GM18519 (cell line): ENCODE data around the gene PTPN13.
"Not testable (repeated sequence)": the region's sequence is repeated elsewhere in the genome, so short reads cannot be mapped to it uniquely, and the experiment has no call there.

Experiments
- ATAC-seq: cut with Tn5 transposase; IDR thresholded peaks from one replicate; pipeline ENCODE4 v1.9.1; 2021; ENCODE audit warnings: mild to moderate bottlenecking, moderate library complexity; ENCODE audit not compliant: unreplicated experiment, low FRiP score

Gene PTPN13

GRCh38 chr4:86631166-86631565 is 37.1 kb downstream of the PTPN13 start:
- ATAC-seq: no peak

- no peak for ATAC-seq
Observed at GRCh38 chr4:86633854-86634253, 39.7 kb downstream of the PTPN13 start.

- ATAC-seq: no peak
Observed at GRCh38 chr4:86640469-86640868, 46.4 kb downstream of the PTPN13 start.

- ATAC-seq: no peak
Observed at GRCh38 chr4:86641516-86642090, 47.5 kb downstream of the PTPN13 start.

GRCh38 chr4:86644892-86645291 is 50.8 kb downstream of the PTPN13 start:
- ATAC-seq: no peak

GRCh38 chr4:86652332-86652932 is 58.3 kb downstream of the PTPN13 start:
- no peak for ATAC-seq

- no peak for ATAC-seq
Observed at GRCh38 chr4:86653237-86653865, 59.2 kb downstream of the PTPN13 start.

- not testable (repeated sequence) for ATAC-seq
Observed at GRCh38 chr4:86656781-86657180, 62.7 kb downstream of the PTPN13 start.

- ATAC-seq: no peak
Observed at GRCh38 chr4:86657382-86657781, 63.3 kb downstream of the PTPN13 start.

- ATAC-seq: no peak
Observed at GRCh38 chr4:86657910-86658309, 63.8 kb downstream of the PTPN13 start.

- no peak for ATAC-seq
Observed at GRCh38 chr4:86660401-86660800, 66.3 kb downstream of the PTPN13 start.

- ATAC-seq: no peak
Observed at GRCh38 chr4:86661006-86661405, 66.9 kb downstream of the PTPN13 start.

GRCh38 chr4:86661418-86661817 is 67.3 kb downstream of the PTPN13 start:
- no peak for ATAC-seq

GRCh38 chr4:86664959-86665358 is 70.8 kb downstream of the PTPN13 start:
- ATAC-seq: no peak

GRCh38 chr4:86670298-86670697 is 76.2 kb downstream of the PTPN13 start:
- no peak for ATAC-seq

- no peak for ATAC-seq
Observed at GRCh38 chr4:86670756-86671155, 76.6 kb downstream of the PTPN13 start.

GRCh38 chr4:86675548-86675947 is 81.4 kb downstream of the PTPN13 start:
- ATAC-seq: no peak

- no peak for ATAC-seq
Observed at GRCh38 chr4:86678796-86679195, 84.7 kb downstream of the PTPN13 start.

GRCh38 chr4:86679441-86679840 is 85.3 kb downstream of the PTPN13 start:
- no peak for ATAC-seq

GRCh38 chr4:86683167-86683566 is 89.1 kb downstream of the PTPN13 start:
- no peak for ATAC-seq

- no peak for ATAC-seq
Observed at GRCh38 chr4:86683983-86684382, 89.9 kb downstream of the PTPN13 start.

- ATAC-seq: no peak
Observed at GRCh38 chr4:86685401-86685800, 91.3 kb downstream of the PTPN13 start.
